Stimulated activated CD4-positive, alpha-beta T cell treated with anti-CD3 and anti-CD28 coated beads, Interleukin-4, amount 100 ng/mL, for 24 hours (primary cell): ENCODE results near the gene STYXL1.
A peak's percentile ranks its signal among the peaks of the same experiment; 100 is the strongest.
"Not testable (repeated sequence)": the region's sequence is repeated elsewhere in the genome, so short reads cannot be mapped to it uniquely, and the experiment has no call there.

Experiments used
- DNase-seq: peaks from one replicate; pipeline ENCODE4 v3.0.0-alpha.2; 2020

Gene STYXL1

GRCh38 chr7:76023002-76023401, 24.8 kb downstream of the STYXL1 start:
- DNase-seq = no peak

- DNase-seq = no peak
These were observed 25.6 kb downstream of the STYXL1 start for GRCh38 chr7:76022026-76022780.

- DNase-seq = peak; percentile 76
These were observed 27.6 kb downstream of the STYXL1 start for GRCh38 chr7:76020031-76020714.

- not testable (repeated sequence) for DNase-seq
These were observed 29.3 kb downstream of the STYXL1 start for GRCh38 chr7:76018520-76018919.

GRCh38 chr7:76016191-76016947, 31.4 kb downstream of the STYXL1 start:
- DNase-seq = no peak

GRCh38 chr7:76011442-76011861, 36.3 kb downstream of the STYXL1 start:
- no peak for DNase-seq

- no peak for DNase-seq
These were observed 37.9 kb downstream of the STYXL1 start for GRCh38 chr7:76009672-76010600.

GRCh38 chr7:76008156-76008687, 39.6 kb downstream of the STYXL1 start:
- DNase-seq = no peak

- not testable (repeated sequence) for DNase-seq
These were observed 42.8 kb downstream of the STYXL1 start for GRCh38 chr7:76005004-76005403.

- DNase-seq = no peak
These were observed 44.4 kb downstream of the STYXL1 start for GRCh38 chr7:76003351-76003750.

GRCh38 chr7:76002822-76003221, 45.0 kb downstream of the STYXL1 start:
- no peak for DNase-seq

- DNase-seq = no peak
These were observed 45.7 kb downstream of the STYXL1 start for GRCh38 chr7:76002139-76002538.

- no peak for DNase-seq
These were observed 47.2 kb downstream of the STYXL1 start for GRCh38 chr7:76000566-76000965.

GRCh38 chr7:75998038-75998437, 49.8 kb downstream of the STYXL1 start:
- no peak for DNase-seq

GRCh38 chr7:75996476-75996875, 51.3 kb downstream of the STYXL1 start:
- DNase-seq = no peak

- no peak for DNase-seq
These were observed 51.8 kb downstream of the STYXL1 start for GRCh38 chr7:75995996-75996395.

GRCh38 chr7:75995052-75995471, 52.7 kb downstream of the STYXL1 start:
- DNase-seq = no peak

- peak; percentile 92 for DNase-seq
These were observed 53.3 kb downstream of the STYXL1 start, which contains the start of gene TMEM120A for GRCh38 chr7:75994388-75995051. Gene TMEM120A, minus strand, starts transcription at chr7:75994595. Its CDS starts 25 bp downstream, at chr7:75994570.

GRCh38 chr7:75993689-75994387, 54.0 kb downstream of the STYXL1 start:
- DNase-seq = no peak

GRCh38 chr7:75992083-75992755, 55.6 kb downstream of the STYXL1 start:
- DNase-seq = no peak
